CD4-positive, alpha-beta T cell treated with Interleukin-15 for 1 hour (primary cell): ENCODE data around the gene PNPLA2.

Experiments
- DNase-seq: peaks from one replicate; pipeline ENCODE4 v3.0.0-alpha.2; 2020

PNPLA2 gene

DNA sequence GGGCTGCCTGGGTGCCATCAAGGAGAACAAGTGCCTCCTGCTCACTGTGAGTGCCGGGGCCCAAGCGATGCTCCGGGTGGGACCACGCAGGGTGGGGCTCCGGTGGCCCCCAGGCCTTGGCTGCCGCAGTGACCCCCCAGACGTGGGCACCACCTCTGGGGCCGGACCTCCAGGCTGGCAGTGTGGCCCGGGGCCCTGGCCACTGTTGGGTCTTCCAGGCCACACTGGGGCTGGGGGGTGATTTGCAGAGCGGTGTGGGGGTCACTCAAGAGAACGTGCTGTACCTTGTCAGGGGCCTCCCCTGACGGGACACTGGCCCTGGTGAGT lies 43.9 kb downstream of the PNPLA2 start:
- no peak for DNase-seq

DNA sequence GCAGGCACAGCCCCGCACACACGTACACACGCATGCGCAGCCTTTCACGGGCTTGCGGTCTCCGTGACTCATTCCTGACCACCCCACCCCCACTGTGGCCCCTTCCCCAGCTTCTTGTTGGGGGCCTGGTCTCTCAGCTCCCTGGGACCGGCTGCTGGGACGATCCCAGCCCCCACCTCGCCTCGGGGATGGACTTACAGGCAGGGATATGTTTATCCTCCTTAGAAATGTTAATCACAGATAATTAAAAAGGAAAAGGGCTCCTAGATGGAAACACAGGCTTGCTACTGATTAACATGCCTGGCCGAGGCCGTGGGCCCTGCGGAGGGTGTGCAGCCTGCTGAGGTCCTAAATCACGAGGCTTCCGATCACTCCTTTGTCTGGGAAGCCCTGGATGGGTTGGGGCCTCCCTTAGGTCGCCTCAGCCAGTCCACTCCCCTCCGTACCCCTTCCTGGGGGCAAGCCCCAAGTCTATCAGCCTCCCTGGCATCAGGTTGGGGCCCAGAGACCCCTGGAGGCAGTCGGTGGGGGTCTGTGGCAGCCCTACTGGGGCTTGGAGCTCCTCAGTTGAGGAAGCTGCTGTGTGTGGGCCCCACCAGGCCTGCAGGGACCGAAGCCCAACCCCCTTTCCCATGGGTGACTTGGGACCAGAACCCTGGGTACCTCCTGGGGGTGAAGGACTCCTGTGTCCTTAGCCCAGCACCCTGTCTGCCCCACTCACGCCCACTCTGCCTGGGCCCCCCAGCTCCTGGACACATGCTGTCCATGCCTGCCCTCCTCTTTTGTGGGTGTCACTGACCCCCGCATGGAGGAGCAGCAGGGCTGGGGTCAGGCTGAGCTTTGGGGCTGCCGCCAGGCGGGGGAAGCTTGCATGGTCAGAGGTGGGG lies 44.6 kb downstream of the PNPLA2 start:
- no peak for DNase-seq

DNA sequence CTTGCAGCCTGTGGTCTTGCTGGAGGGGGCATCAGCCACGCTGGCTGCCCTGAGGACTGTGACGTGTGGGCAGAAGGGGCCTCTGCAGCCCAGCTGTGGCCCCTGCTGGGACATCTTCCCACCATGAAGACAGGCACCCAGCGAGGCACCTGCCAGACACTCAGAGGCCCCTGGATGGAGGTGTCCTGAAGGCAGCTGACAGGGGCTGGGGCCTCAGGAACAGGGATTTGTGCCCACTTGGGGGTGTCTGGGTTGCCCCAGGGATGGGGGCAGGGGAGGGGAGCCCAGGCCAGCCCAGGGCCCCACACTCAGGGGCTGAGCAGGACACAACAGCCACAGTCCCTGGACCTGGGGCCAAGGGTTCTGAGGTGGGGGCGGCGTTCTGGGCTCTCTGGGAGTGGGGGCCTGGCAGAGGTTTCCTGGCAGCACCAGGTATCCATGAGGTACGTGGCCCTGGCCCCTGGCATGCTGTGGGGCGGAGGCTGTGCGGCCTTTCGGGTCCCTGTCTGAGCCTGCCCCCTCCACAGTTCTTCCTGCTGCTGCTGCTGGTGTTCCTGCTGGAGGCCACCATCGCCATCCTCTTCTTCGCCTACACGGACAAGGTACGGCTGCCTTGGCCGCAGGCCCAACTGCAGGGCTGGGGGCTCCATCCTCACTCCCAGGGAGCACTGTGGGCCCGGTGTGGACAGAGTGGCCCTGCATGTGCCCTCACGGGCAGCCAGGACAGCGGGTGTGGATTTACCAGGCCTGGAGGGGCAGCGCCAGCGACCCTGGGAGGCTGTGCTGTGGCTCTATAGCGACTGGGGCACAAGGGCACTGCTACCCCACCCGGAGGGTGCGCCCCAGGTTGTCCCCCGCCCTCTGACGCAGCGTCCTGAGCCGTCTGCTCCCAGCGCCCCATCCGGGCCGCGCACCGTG lies 45.5 kb downstream of the PNPLA2 start:
- DNase-seq: no peak

DNA sequence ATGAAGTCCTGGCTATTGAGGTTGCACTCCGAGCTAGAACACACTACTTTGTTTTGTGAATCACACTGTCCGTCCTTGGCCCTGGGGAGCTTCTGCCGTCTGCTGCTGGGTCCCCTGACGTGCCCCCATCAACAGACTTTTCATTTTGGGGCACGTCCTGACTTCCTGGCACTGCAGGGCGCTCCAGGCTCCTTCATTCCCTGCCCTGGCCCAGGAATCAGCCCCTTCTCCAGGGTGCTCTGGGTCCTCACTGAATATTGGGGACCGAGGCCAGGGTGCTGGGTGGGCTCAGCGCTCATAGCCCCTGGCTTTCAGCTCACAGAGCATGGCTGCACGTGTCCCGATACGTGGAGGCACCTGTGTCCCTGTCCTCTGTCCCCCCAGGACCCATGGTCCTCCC lies 46.2 kb downstream of the PNPLA2 start:
- DNase-seq: no peak

GRCh38 chr11:865462-866430 lies 47.0 kb downstream of the PNPLA2 start:
- DNase-seq: no peak

DNA sequence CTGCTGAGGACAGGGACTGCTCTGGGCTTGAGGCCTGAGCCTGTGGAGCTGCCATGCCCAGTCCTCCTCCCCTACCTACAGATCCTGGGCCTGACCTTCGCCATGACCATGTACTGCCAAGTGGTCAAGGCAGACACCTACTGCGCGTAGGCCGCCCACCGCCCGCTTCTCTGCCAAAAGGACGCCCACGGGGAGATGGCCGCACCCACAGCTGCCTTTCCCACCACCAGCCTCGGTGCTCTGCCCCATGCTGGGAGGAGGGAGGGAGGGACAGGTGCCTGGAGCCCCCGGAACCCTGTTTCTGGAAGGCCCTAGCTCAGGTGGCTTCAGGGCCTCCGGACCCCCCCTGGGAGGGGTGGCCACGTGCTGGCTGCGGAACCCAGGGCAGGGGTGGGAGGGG lies 47.8 kb downstream of the PNPLA2 start:
- no peak for DNase-seq

DNA sequence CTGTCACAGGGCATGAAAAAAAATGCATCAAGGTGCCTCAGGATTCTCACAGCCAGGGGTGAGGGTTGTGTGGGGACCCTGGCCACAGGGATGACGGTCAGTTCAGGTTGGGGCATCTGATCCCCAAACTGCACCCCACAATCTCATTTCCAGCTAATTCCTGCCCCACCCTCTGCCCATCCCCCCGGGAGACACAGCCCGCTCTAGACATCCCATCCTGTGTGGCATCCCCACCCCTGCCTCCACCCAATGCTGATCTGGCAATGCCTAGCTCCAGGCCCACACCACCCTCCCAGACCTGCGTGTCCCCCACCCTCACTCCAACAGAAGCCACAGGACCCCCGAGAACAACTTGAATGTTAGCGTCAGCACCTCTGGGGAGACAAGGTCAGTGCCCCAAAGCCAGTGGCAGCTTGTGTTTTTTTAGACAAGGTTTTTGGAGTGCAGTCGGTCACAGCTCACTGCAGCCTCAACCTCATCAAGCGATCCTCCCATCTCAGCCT lies 49.2 kb downstream of the PNPLA2 start:
- no peak for DNase-seq

DNA sequence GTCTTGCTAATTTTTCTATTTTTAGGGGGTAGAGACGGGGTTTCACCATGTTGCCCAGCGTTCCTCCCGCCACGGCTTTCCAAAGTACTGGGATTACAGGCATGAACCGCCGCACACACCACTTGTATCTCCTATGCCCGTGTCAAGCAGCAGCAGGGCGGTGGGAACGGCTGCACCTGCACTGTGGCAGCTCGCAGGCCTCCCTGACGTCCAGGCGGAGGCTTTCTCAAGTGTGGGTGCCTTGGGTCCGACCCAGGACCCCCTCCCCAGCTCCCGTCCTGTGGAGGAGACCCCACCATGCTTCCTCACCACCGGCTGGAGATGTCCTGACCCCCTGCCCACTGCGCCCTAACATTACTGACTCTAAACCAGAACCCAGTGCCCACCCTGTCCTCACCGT lies 49.7 kb downstream of the PNPLA2 start:
- DNase-seq: no peak

GRCh38 chr11:868802-869201 lies 50.1 kb downstream of the PNPLA2 start:
- no peak for DNase-seq

GRCh38 chr11:869399-870126 lies 50.8 kb downstream of the PNPLA2 start:
- no peak for DNase-seq

GRCh38 chr11:870127-870413 lies 51.4 kb downstream of the PNPLA2 start:
- DNase-seq: no peak

- no peak for DNase-seq
Observed at GRCh38 chr11:870418-870817, 51.7 kb downstream of the PNPLA2 start.

- no peak for DNase-seq
Observed at GRCh38 chr11:871472-871871, 52.8 kb downstream of the PNPLA2 start.

DNA sequence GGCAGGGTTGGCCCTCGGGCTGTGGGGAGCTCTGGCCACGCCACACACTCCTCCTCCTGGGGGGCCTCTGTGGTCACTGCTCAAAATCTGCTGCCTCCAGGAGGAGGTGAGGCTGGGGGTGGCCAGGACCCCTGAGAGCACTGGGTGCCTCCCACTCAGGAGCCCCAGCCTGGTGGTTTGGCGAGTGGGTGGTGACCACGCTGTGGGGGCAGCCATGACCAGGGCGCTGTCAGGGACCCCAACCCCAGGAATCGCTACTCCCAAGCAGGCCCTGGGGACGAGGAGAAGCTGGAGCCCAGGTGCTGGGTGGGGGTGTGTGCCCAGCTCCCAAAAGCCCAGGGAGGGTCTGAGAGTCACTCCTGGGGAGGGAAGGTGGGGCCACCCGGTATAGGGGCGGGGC lies 54.1 kb downstream of the PNPLA2 start:
- DNase-seq: no peak

GRCh38 chr11:873706-874105 lies 55.0 kb downstream of the PNPLA2 start:
- DNase-seq: no peak
